Activated CD4-positive, alpha-beta T cell treated with anti-CD3 and anti-CD28 coated beads, Interleukin-2, amount 50 U/mL, for 1 hour (primary cell): ENCODE measurements around the gene MYH11.
"Not testable (repeated sequence)": the region's sequence is repeated elsewhere in the genome, so short reads cannot be mapped to it uniquely, and the experiment has no call there.

Experiments used
- DNase-seq: peaks from one replicate; pipeline ENCODE4 v3.0.0-alpha.2; 2020

The MYH11 gene

GRCh38 chr16:15703029-15703736, 153.6 kb downstream of the MYH11 start:
- DNase-seq: no peak

DNA sequence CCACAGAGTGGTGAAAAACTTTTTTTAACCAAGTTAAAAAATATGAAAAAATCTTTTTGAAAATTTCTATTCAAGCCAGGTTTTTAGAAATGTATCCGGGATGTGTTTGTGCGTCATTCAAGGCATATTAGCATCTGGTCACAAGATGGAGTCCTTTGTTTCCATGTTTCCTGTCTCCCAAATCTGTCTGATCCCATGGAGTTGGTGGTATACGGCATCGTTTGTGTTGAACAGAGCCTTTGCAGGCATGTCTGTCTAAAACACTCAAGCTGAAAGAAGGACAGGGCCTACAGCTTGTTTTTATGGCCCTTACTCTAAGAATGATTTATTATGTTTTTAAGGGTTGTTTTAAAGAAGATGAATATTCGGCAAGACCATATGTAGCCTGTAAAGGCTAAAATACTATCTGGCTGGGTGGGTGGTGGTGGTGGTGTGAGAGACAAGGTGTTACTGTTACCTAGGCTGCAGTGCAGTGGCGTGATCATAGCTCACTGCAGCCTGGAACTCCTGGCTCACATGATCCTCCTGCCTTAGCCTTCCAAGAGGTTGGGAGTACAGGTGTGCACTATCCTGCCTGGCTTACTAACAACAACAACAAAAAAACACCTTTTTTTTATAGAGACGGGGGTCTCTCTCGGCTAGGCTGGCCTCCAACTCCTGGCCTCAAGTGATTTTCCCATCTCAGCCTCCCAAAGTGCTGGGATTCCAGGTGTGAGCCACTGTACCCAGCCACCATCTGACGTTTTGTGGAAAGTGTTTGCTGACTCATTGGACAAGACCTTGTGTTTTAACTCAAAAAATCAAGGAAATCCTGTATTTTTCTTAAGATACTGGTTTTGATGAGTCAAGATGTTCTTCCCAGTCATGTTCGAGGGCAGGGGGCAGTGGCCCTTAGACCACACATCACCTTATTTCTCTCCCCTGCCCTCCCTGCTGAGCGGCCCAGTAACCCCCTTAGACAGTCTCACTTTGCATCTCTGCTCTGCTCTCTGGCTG, 154.6 kb downstream of the MYH11 start:
- DNase-seq: no peak

GRCh38 chr16:15701367-15701766, 155.5 kb downstream of the MYH11 start:
- DNase-seq: no peak

- no peak for DNase-seq
Measured at GRCh38 chr16:15699819-15700218, 157.0 kb downstream of the MYH11 start.

DNA sequence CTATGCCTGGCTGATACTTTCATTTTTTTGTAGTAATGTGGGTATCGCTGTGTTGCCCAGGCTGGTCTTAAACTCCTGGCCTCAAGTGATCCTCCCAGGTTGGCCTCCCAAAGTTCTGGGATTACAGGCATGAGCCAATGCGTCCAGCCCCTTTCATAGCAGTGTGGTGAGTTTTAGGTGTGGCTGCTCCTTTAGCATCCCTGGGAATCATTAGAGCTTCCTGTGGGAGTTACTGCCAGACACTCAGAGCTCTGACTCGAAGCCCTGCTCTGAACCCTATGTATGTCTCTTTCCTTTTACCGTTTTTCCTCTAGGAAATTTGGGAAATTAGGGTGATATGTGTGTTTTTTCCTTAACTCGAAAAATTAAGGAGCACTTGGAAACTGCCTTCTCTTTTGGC, 162.3 kb downstream of the MYH11 start:
- DNase-seq: no peak

DNA sequence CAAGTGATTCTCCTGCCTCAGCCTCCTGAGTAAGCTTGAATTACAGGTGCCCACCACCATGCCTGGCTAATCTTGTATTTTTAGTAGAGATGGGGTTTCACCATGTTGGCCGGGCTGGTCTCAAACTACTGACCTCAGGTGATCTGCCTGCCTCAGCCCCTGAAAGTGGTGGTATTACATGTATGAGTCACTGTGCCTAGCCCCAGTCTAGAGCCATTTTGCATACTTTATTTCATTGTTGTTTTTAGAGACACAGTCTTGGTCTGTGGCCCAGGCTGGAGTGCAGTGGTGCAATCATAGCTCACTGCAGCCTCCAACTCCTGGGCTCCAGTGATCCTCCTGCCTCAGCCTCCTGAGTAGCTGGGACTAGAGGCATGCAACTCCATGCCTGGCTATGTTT, 164.3 kb downstream of the MYH11 start:
- DNase-seq: not testable (repeated sequence)

DNA sequence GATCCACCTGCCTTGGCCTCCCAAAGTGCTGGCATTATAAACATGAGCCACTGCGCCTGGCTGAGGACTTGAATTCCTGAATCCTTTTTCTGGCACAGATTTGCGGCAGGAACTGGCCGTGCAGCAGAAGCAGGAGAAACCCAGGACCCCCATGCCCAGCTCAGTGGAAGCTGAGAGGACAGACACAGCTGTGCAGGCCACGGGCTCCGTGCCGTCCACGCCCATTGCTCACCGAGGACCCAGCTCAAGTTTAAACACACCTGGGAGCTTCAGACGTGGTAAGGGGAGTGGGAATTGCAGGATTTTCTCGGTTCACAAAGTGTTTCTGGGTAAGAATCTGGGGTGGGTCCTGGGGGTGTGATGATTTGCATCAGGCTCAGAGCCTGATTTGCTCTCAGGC, 165.8 kb downstream of the MYH11 start:
- no peak for DNase-seq

DNA sequence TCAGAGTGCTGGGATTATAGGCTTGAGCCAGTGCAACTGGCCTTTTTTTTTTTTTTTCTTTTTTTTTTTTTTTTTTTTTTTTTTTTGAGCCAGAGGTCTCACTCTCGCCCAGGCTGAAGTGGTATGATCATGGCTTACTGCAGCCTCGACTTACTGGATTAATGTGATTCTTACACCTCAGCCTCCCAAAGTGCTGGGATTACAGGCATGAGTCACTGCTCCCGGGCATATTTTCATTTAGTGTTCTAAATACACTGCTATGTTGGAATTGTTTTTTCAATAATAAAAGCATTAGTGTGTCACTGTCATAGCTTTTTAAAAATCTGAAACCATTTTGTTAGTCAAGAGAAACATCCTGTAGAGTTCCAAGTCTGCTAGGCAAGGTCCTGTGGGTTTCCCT, 166.5 kb downstream of the MYH11 start:
- no peak for DNase-seq

- no peak for DNase-seq
Measured at GRCh38 chr16:15689290-15689689, 167.5 kb downstream of the MYH11 start.

GRCh38 chr16:15686287-15686686, 170.5 kb downstream of the MYH11 start:
- no peak for DNase-seq

- DNase-seq: peak; percentile 41
Measured at GRCh38 chr16:15682105-15682570, 174.7 kb downstream of the MYH11 start.

GRCh38 chr16:15677447-15677846, 179.4 kb downstream of the MYH11 start:
- DNase-seq: no peak

GRCh38 chr16:15676506-15676905, 180.3 kb downstream of the MYH11 start:
- no peak for DNase-seq

DNA sequence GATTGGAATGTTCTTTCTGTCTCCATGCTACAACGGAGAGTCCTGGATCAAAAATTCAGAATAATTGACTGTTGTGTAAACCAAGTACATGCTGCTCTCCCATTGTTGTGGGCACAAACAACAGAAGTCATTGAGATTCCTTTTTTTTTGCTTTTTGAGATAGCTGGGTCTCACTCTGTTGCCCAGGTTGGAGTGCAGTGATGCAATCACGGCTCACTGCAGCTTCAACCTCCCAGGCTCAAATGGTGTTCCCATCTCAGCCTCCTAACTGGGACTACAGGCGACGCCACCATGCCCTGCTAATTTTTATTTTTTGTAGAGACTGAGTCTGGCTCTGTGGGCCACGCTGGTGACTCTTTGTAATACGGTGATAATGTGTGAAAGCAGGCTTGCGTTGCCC, 182.3 kb downstream of the MYH11 start:
- no peak for DNase-seq

DNA sequence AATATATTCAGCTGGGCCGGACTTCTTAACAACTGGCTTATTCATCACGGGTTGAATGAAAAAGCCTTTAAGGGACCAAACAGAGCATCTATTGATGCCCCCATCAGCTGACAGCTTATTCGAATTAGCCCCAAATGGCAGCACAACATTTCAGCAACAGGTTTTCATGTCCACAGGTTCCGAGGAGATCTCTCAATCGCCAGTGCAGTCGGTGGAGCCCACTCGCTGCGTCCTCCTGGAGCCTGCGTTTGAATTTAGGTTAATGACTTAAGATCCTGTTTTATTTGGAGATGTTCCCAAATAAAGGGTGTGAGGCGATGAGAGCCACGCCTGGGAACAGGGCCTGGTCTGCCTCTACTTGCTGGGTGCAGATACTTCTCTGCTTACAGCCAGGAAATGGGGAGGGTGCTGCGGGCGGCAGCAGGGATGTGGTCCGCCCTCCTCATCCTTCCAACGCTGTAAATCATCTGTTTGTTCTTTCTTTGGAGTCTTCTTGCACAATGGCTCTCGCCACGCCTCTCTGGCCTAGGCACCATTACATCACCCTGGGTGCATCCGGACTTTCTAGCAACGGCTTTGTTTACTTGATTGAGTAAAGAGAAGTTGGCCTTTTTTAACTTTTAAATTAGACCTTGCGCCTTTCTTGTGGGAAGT, 184.2 kb downstream of the MYH11 start:
- peak; percentile 75 for DNase-seq

GRCh38 chr16:15672127-15672513, 184.7 kb downstream of the MYH11 start:
- DNase-seq: not testable (repeated sequence)

- no peak for DNase-seq
Measured at GRCh38 chr16:15671530-15672117, 185.2 kb downstream of the MYH11 start.

GRCh38 chr16:15667091-15667742, 189.6 kb downstream of the MYH11 start:
- DNase-seq: no peak

DNA sequence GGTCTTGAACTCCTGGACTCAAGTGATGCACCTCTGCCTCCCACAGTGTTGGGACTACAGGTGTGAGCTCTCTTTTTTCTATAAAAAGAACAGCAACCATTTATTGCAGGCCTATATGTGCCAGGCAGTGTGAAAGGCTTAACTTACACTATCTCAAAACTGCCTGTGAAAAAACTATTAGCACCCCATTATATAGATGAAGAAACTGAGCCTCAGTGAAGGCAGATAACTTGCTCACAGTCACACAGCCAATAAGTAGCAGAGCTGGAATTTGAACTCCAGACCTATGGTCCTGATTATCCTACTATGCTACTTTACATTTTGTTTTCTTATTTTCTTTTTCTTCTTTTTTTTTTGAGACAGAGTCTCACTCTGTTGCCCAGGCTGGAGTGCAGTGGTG, 191.7 kb downstream of the MYH11 start:
- no peak for DNase-seq

DNA sequence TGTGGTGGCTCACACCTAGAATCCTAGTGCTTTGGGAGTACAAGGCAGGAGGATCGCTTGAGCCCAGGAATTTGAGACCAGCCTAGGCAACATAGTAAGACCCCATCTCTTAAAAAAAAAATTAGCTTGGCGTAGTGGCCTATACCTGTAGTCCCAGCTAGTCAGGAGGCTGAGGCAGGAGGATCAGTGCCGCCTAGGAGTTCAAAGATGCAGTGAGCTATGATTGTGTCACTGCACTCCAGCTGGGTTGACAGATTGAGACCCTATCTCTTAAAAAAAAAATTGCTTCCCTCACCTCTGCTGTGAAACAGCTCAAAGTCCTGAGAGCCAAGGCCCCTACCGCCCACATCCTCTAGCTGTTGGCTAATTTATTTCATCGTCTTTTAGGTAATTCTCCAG, 196.6 kb downstream of the MYH11 start:
- no peak for DNase-seq

GRCh38 chr16:15658556-15658955, 198.3 kb downstream of the MYH11 start:
- DNase-seq: no peak

DNA sequence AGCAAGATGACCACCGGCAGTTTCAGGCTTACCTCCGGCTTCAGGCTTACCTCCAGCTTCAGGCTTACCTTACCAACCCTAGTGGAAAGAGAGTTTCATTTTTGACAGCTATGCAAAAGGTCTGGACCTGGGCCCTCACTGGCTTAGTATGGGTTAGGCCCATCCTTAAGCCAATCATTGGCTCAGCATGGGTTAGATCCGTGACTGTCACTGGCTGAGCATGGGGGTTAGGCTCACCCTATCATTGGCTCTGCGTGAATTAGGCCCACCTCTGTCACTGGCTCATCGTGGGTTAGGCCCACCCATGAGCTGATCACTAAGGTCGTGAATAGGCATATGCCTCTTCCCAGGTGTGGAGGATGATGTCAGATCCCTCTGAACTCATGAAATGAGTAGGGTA, 198.7 kb downstream of the MYH11 start:
- no peak for DNase-seq
